PC-9 (cell line): Measurements from ENCODE around the gene NHLRC4. TPM values are rescaled to one million over a fixed set of nuclear protein-coding genes. Genes with fewer than 3 reads are reported as not detected.

Experiments used
- BruUV-seq: library from RNA; stranded (reverse); fragments of 400-500 nt; replicated peaks from 2 replicates; lab custom pipeline; 2021; lab: Mats Ljungman, UMichigan
- CTCF ChIA-PET: fragments of 300-600 bp; sonication (Branson Sonifier 250); formaldehyde crosslinking; loops from one replicate; lab custom pipeline; 2022; ENCODE audit warnings: antibody characterized with exemption; lab: Charles Lee
- POLR2A ChIA-PET: fragments of 300-600 bp; sonication (Branson Sonifier 250); formaldehyde crosslinking; loops from one replicate; lab custom pipeline; 2022; ENCODE audit warnings: antibody characterized with exemption; ENCODE audit not compliant: unreplicated experiment; lab: Charles Lee
- DNase-seq, 2 experiments: peaks; one replicate each; pipeline versions ENCODE4 v3.0.0 to v3.0.0-alpha.2; 2015 to 2022; ENCODE audit warnings: mixed read lengths in 1 of 2
- H2AFZ ChIP-seq: fragments of 200-600 bp; sonication (generic); 2 replicates; pipeline ENCODE4 v1.8.1; 2017; ENCODE audit warnings: antibody characterized with exemption
- H3F3A ChIP-seq: fragments of 200-600 bp; sonication (generic); 2 replicates; pipeline ENCODE4 v1.8.1; 2017; ENCODE audit warnings: antibody characterized with exemption, mild to moderate bottlenecking, low read depth; ENCODE audit not compliant: insufficient read depth
- H3K27ac ChIP-seq: fragments of 200-600 bp; sonication (generic); 2 replicates; pipeline ENCODE4 v1.6.1; 2016; ENCODE audit warnings: mixed run types
- H3K27me3 ChIP-seq: fragments of 200-600 bp; sonication (generic); 2 replicates; pipeline ENCODE4 v1.6.1; 2016; ENCODE audit warnings: low read depth, mixed run types; ENCODE audit not compliant: insufficient read depth
- H3K36me3 ChIP-seq: fragments of 200-600 bp; sonication (generic); 2 replicates; pipeline ENCODE4 v1.6.1; 2016; ENCODE audit warnings: low read depth, mixed run types
- H3K4me1 ChIP-seq: fragments of 200-600 bp; sonication (generic); replicated peaks from 2 replicates; pipeline ENCODE4 v1.6.1; 2016; ENCODE audit warnings: mixed run types; ENCODE audit not compliant: insufficient read depth
- H3K4me2 ChIP-seq: fragments of 200-600 bp; sonication (generic); 2 replicates; pipeline ENCODE4 v1.6.1; 2017; ENCODE audit warnings: mixed run types
- H3K4me3 ChIP-seq: fragments of 200-600 bp; sonication (generic); 2 replicates; pipeline ENCODE4 v1.6.1; 2016; ENCODE audit warnings: mixed run types
- H3K79me2 ChIP-seq: fragments of 200-600 bp; sonication (generic); 2 replicates; pipeline ENCODE4 v1.6.1; 2017; ENCODE audit warnings: low read depth, mixed run types
- H3K9me2 ChIP-seq: fragments of 200-600 bp; sonication (generic); 2 replicates; pipeline ENCODE4 v1.8.1; 2017; ENCODE audit warnings: mild to moderate bottlenecking; ENCODE audit not compliant: insufficient read depth
- H3K9me3 ChIP-seq: fragments of 200-600 bp; sonication (generic); 2 replicates; pipeline ENCODE4 v1.8.1; 2016; ENCODE audit warnings: low read depth; ENCODE audit not compliant: insufficient read depth
- H4K20me1 ChIP-seq: fragments of 200-600 bp; sonication (generic); 2 replicates; pipeline ENCODE4 v1.8.1; 2017; ENCODE audit not compliant: insufficient read depth
- CTCF ChIP-seq: fragments of 200-600 bp; sonication (generic); conservative IDR thresholded peaks from 2 replicates; pipeline ENCODE4 v1.6.1; 2017; ENCODE audit warnings: mixed run types, antibody characterized with exemption, mild to moderate bottlenecking, moderate library complexity
- EZH2 ChIP-seq: fragments of 200-600 bp; sonication (generic); IDR thresholded peaks from 2 replicates; pipeline ENCODE4 v1.8.0; 2017; ENCODE audit warnings: antibody characterized with exemption, low read depth
- intact Hi-C: fragments of 100-400 bp; cut with micrococcal nuclease; formaldehyde crosslinking; loops from one replicate; pipeline ENCODE4 v1.10.0; 2022; ENCODE audit not compliant: unreplicated experiment
- total RNA-seq: library from RNA; stranded (reverse); gene quantifications from 2 replicates; pipeline ENCODE4 v1.2.3, GENCODE V29; 2021

The NHLRC4 gene
- total RNA-seq, 1 experiment from 2014 or later, result not detected

- 0 out of 2 replicates have a peak, but pooled peaks cover 8% of the 10 kb centered on the region for H3K79me2 ChIP-seq
- CTCF ChIA-PET, result no interaction called here
- H2AFZ ChIP-seq, result no peak overlapping the region
- TF ChIP-seq CTCF, result no peak
- TF ChIP-seq EZH2, result no peak
- no peaks in the 10 kb centered on the region for H3K9me3 ChIP-seq
- H3K36me3 ChIP-seq, result no peaks in the 10 kb centered on the region
- H3K4me3 ChIP-seq, result no peak overlapping the region
- BruUV-seq, result no TSS peak
- H3K4me1 ChIP-seq, result no peaks in the 10 kb centered on the region
- H3K4me2 ChIP-seq, result no peak overlapping the region
- POLR2A ChIA-PET, result no interaction called here
- H4K20me1 ChIP-seq, result 0 out of 2 replicates have a peak, but pooled peaks cover 5% of the 10 kb centered on the region
- intact Hi-C loops, result no loop called here
- H3K27me3 ChIP-seq, result no peaks in the 10 kb centered on the region
- no peaks in the 10 kb centered on the region; the same call in 1 of the 2 replicates for H3F3A ChIP-seq
- no peak overlapping the region for H3K27ac ChIP-seq
- no peak for DNase-seq
- no peaks in the 10 kb centered on the region for H3K9me2 ChIP-seq
Measured at GRCh38 chr16:576197-576822, 9.5 kb downstream of the NHLRC4 start.

DNA sequence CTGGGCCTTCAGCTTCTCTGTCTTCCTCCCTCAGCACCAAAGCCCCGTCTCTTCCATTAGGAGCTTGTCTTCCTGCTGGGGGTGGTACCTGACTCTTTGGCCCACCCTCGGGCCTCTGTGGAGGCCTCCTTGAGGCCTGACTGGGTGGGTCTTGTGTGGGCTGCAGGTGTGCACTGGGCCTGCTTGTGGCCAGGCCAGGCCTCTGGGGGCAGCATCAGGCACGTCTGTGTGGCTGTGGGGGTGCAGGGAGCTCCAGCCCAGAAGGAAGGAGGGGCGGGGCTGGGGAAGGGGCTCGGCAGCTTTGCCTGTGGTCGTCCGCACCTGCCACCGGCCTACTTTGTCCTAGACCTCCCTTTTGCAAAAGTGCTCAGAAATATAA lies 10.0 kb downstream of the NHLRC4 start:
- H3K4me3 ChIP-seq, result no peak overlapping the region
- no peaks in the 10 kb centered on the region for H3K9me3 ChIP-seq
- intact Hi-C loops, result no loop called here
- CTCF ChIA-PET, result no interaction called here
- H2AFZ ChIP-seq, result no peak overlapping the region
- H3K27ac ChIP-seq, result no peak overlapping the region
- H4K20me1 ChIP-seq, result 0 out of 2 replicates have a peak, but pooled peaks cover 5% of the 10 kb centered on the region
- no peak overlapping the region for H3K4me2 ChIP-seq
- no peaks in the 10 kb centered on the region for H3K27me3 ChIP-seq
- POLR2A ChIA-PET, result no interaction called here
- no peaks in the 10 kb centered on the region; the same call in 1 of the 2 replicates for H3F3A ChIP-seq
- H3K36me3 ChIP-seq, result no peaks in the 10 kb centered on the region
- H3K79me2 ChIP-seq, result 0 out of 2 replicates have a peak, but pooled peaks cover 4% of the 10 kb centered on the region
- DNase-seq, result no peak
- no peak for TF ChIP-seq CTCF
- no peak for TF ChIP-seq EZH2
- no peaks in the 10 kb centered on the region for H3K9me2 ChIP-seq
- BruUV-seq, result no TSS peak
- no peaks in the 10 kb centered on the region for H3K4me1 ChIP-seq

DNA sequence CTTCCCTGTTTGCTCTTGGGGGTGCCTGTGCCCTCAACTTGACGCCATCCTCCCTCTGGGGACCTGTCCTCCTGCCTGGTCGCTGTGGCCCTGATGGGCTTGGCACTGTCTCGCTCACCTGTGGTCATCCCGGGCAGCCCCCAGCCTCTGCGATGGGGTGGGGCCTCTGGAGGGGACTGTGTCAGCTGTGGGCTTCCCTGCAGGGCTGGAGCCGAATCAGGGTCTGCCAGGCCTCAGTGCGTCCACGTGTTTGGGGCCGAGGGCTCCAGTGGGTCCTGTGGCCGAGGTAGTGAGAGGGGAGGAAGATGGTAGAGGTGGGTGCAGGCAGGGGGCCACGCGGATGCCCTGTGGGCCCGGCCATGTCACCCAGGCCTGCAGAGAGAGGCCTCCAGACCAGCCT lies 11.0 kb downstream of the NHLRC4 start:
- no peak overlapping the region for H3K27ac ChIP-seq
- ChIA-PET CTCF (no interaction called here), POLR2A (no interaction called here)
- H3F3A ChIP-seq, result no peaks in the 10 kb centered on the region; the same call in 1 of the 2 replicates
- H3K36me3 ChIP-seq, result no peaks in the 10 kb centered on the region
- DNase-seq, result no peak
- no peaks in the 10 kb centered on the region for H4K20me1 ChIP-seq
- no TSS peak for BruUV-seq
- intact Hi-C loops, result no loop called here
- no peaks in the 10 kb centered on the region for H3K79me2 ChIP-seq
- no peak for TF ChIP-seq EZH2
- H2AFZ ChIP-seq, result no peak overlapping the region
- H3K4me2 ChIP-seq, result no peak overlapping the region
- H3K4me1 ChIP-seq, result no peaks in the 10 kb centered on the region
- no peak overlapping the region for H3K4me3 ChIP-seq
- H3K27me3 ChIP-seq, result no peaks in the 10 kb centered on the region
- H3K9me3 ChIP-seq, result no peaks in the 10 kb centered on the region
- H3K9me2 ChIP-seq, result no peaks in the 10 kb centered on the region
